NCI-H146 (cell line): ENCODE data around the gene HDAC4.
A peak's percentile ranks its signal among the peaks of the same experiment; 100 is the strongest.

Experiments used
- DNase-seq: peaks from one replicate; lab custom pipeline; 2025; lab: John Stamatoyannopoulos, UW

The HDAC4 gene

DNA sequence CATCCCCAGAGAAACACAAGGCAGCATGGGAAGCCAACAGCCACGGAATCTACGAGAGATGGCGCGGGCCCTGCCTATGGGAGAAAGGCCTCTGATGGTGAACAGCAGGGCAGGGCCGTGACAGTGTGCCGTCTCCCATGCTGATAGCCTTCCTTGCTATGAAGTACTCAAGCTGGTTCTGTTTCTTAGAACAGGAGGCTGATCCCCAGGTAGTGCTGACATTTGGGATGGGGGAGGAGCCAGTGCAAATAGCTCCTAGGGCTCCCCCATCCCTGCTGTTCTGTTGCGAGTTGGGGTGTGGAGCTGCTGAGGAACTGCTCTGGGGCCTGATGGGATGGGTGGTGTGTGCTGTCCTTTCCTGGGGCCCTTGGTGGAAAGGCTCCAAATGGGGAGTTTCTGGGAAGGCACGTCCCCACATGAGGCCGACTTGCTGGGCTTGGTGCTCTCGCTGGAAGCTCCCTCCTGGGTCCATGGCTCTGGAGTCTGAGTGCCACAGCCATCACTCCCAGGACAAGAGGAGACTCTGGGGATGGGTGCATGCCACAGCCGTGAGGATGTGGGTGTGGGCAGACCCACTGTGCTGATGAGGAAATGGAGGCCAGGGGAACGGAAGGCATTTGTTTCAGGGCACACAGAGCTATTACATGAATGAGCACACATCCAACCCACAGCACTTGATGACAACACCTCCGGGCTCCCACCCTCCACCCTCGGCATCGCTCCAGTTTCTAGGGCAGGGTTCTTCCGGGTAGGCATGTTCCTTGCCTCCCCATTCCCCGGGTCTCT, 246.8 kb downstream of the HDAC4 start:
- no peak for DNase-seq

DNA sequence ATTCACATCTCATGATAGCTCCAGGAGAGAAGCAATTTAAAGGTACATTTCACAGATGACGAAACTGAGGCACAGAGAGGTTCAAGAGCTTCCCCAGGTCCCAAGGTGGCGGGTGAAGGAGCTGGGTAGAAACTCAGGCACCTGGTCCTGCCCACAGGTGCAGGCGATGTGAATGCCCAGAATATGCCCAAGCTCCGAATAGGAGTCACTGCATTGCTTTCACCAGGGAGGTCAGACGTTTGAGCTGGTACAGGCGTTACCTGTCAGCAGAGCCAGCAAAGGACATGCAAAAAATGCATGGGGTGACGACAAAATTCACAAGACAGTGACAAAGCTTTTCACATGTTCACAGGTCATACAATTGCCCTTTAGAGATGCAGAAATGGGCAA, 247.9 kb downstream of the HDAC4 start:
- no peak for DNase-seq

DNA sequence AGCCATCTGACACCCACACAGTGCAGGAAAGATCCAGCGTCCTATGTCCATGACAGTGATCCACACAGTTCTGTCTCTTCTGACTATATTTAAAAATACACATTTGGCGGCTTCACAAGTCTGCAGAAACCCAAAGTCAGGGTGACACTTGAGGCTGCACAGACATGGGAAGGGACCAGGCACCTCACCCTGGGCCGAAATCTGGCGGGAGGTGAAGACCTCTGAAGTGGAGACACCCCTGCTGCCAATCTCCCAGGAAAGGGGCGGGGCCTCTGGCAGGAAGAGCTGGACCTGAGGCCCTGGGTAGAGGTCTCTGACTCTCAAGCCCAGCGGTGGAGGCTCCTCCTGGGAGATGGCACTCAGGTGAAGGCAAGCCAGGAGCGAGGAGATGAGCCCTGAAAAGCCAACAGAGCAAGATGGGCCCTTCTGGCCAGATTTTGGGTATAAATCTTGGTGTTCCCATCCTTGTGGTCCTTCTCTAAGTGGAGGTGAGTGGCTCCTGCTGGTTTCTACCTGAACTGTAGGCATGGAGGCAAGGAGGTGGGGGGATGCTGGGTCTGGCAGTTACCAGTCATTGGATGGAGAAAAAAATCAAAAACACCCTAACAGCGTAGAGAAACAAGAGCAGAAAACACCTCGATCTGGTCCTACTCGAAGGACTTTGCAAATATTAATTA, 248.4 kb downstream of the HDAC4 start:
- no peak for DNase-seq

DNA sequence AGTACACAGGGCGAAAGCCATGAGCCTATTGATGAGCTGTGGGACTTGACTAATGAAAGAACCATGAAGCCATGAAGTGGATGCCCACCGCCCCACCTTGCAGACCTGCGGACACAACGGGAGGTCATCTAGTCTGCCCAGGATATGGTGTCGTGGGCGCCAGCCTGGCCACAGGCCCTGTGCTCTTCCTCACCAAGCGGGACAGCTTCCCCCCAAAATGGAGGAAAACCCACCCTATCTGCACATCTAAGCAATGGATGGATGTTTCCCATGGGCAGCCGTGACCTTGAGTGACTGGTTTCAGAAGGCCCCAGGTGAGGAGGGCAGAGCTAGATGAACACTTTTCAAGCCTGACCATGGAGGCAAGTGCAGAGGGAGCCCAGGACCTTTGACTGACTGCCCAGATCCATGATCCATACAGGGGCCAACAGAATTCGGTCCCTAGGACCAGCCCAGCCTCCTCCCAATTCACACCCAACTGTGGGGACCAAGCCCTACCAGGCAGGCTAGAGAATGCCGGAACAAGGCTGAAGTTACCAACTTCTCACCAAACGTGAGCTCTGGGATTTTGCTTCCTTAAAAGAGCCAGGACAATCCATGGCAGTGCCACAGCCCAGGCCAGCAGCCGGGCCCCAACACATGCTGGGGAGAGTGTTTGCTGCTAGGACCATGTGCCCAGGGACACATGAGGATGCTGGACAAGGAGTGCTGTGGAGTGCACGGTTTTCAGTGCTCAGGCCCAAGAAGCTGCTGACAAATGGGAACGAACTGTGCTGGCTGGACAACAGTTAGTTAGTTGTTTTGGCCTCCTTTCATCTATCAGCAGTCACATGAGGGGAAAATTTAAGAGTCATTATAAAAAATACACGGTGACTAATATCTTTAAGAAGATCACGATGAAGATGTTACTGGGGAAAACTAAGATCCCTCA, 249.4 kb downstream of the HDAC4 start:
- no peak for DNase-seq

DNA sequence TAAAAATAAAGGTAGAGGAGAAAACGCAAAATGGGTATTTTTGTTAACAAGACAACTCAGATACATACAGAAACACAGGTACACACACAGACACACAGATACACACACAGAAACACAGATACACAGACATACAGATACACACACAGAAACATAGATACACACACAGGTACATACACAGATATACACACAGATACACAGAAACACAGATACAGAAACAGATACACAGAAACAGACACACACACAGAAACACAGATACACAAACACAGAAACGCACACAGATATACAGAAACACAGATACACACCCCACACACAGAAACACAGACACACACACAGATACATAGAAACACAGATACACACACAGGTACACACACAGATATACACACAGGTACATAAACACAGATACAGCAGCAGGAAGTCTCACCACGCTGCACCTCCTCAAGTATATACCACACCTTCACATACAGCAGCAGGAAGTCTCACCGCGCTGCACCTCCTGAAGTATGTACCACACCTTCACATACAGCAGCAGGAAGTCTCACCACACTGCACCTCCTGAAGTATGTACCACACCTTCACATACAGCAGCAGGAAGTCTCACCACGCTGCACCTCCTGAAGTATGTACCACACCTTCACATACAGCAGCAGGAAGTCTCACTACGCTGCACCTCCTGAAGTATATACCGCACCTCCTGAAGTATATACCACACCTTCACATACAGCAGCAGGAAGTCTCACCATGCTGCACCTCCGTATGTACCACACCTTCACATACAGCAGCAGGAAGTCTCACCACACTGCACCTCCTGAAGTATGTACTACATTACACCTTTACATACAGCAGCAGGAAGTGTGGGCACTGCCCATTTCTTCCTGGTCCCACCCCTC, 250.5 kb downstream of the HDAC4 start:
- no peak for DNase-seq

DNA sequence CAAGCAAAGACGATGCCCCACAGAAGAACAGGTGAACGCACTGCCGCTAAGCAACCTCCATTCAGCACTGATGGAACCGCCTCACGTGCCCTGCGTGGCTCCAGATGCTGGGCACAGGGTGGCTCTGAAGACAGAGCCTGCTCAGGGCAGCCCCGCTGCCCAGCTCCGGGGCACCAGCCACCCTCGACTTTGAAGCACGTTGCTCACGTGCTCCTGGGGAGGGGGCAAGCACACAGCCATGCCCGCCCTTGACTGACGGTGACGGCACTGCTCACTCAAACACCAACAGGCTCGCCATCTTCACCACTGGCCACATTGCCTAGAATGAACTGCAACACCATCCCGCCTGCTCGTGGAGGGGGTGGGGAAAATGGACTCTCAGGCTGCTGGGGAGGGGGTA, 251.3 kb downstream of the HDAC4 start:
- DNase-seq = no peak

DNA sequence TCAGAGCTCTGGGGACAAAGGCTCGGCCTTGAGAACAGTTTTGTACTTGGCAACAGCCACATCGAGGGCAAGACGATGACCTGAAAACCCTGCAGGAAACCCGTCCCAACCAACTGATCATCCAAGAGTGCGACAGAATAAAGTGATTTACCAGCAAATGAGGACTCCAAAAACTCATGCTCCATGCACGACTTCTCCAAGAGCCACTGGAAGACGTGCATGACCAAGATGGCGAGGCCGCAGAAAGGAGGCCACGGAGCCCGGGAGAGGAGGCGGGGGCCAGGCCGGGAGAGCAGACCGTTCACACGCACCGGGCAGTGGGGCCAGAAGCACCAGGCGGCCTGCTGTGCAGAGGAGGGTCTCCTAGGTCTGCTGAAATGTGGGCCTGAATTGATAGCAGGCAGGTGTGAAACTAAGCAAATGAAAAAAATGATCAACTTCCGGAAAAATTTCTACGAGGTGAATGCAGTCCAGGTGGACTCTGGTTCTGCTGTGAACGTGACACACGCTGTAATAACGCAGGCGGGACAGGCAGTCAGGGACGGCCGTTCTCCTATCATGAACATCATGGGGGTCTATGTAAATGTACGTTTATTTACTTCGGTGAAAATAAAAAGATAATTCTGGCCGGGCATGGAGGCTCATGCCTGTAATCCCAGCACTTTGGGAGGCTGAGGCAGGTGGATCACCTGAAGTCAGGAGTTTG, 252.2 kb downstream of the HDAC4 start:
- no peak for DNase-seq

DNA sequence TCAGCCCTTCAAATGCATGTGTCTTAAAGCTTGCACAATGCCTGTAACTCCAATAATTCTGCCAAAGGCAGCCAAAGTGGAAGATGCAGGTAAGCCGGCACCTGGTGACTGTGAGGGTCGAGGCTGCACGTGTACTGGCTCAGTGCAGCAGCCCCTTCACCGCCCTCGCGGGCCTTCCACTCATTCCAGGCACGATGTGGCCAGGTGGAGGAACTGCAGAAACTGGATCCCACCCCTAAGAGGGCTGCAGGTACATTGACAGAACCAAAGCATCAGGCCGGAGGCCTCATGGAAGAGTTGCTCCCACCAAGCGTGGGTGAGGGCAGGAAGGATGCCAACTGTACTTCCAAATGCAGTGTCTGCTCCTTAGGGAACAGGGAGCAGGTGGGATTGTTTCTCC, 253.4 kb downstream of the HDAC4 start:
- DNase-seq = no peak

DNA sequence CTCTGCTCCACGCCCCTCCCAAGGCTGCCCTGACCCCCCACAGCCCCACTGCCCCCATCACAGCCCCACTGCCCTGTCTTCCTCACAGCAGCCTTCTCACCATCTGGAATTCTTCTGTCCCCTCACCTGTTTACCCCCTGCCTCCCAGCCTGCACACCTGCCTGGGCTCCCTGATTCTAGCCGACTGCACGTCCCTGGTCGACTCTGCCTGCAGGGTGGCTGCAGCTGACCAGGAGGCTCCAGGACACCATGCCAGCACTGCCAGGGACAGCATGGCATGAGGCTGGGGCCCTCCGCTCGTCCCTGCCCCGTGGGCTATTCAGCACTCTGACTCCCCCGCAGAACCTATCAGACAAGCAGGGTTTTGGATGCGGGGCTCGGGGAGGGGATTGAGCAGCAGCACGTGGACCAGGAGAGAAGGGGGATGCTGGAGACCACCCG, 254.1 kb downstream of the HDAC4 start:
- DNase-seq = no peak

DNA sequence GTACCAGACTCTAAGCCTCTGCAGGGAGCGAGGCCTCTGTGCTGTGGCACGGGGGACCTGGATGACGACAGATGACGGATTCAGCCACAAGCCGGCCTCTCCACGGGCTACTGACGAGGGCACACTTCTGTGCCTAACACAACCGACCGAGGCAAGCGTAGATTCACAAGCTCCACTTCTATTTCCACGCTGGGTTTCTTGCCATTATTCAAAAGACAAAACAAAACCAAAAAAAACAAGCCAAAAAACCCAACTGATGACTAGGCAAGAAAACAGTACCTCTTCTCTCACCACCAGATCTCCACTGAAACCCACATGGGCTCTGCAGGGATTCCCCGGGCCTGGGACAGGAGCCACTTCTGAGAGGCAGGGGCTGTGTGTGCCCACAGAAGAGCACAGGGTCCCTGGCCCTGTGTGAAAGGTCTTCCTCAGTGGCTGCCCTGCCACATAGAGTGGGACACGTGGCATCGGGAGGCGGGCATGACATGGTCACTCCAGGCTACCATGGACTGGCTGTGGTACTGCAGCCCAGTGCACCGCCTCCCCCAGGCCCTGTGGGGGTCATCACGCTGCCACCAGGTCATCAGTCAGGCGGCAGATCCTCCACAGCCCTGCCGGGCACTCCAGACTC, 254.7 kb downstream of the HDAC4 start:
- no peak for DNase-seq

DNA sequence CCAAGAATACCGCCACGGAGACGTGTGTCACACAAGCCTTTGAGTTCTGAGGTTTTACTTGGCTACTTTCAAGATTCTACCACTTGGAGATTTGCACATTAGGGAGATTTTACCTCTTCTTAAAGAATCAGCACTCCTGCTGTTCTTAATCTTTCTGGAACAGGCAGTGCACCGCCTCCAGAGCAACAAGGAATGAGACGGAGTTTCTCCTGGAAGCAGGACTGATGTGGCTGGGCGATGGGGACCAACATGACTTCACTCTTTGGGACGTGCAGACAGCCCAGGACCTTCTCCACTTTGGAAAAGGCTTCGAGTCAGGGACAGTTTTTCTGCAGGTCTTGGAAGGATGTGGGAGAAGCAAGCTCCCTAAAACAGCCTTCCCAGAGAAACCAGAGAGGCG, 255.2 kb downstream of the HDAC4 start:
- DNase-seq = no peak

DNA sequence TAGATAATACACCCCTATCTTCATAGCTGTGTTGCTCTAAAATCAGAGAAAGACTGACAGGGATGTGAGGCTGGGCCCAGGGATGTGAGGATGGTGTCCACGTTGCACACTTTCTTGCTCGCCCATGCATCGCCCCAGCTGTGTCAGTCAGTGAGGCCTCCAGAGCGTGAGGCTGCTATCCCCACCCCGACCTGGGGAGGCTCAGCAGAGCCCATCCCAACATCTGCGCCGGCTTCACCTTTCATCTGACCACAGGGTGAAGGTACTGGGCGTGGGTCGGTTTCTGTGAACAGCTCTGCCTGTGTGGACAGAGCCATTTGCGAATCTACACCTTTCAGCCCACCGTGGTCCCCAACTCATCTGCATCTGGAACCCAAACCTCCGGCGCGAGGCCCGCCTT, 255.7 kb downstream of the HDAC4 start:
- no peak for DNase-seq

DNA sequence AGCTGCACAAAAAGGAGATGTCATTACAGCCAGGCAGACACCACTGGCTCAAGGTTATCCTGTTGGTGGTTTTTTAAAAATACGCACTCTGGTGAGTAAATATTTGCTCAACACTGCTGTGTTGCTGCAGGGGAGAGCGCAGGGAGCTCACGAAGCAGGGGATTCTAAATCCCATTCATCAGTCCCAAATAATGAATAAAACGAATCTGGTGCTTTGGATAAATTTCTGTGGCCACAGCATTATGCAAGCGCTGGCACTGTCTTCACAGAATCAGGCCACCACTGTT, 256.2 kb downstream of the HDAC4 start:
- DNase-seq = no peak

DNA sequence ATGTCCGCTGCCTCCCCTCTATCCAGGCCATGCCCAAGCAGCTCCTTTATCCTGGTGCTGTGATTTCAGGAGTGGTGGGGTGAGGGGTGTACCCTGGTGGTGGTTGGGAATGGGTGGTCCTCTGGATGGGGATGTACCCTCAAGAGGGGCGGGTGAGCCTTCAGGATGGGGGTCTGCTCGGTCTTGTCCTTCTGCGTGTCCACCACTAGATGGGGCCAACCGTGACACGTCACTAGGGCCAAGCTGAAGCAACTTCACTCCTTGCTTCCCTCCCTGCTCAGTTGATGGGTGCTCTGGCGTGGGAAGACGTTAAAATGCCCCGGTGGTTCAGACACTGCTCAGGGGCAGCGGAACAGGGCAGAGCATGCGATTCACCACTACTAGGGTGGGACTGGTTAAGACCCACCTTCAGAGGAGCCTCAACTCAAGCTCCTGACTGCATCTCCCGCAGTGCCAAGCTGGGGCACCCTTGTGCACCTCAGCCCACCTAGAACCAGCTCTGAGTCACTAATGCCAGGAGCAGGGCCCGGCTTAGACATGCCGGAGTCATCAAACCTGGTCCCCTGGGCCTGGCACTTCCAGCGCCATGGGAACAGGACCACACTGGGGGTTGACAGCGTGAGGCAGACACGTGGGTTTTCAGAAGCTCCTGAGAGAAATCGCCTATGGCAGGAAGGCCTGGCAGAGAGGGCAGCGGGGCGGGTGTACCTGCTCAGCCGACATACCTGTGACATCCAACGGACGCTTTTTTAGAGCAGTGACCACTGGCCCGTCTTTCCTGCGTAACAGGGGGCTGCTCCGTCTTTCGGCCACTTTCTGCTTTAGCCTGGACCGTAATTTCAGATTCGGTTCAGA, 256.7 kb downstream of the HDAC4 start:
- peak; percentile 27 for DNase-seq

DNA sequence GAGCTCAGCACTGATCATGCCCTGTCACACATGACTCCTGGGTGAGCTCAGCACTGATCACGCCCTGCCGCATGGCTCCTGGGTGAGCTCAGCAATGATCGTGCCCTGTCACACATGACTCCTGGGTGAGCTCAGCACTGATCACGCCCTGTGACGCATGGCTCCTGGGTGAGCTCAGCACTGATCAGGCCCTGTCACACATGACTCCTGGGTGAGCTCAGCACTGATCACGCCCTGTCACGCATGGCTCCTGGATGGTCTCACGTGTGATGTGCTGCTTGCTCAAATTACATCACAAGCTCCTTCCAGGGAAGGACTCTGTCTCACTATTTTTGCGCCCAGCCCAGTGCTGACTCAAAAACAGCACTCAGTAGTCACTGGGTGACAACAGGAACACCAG, 258.0 kb downstream of the HDAC4 start:
- no peak for DNase-seq

DNA sequence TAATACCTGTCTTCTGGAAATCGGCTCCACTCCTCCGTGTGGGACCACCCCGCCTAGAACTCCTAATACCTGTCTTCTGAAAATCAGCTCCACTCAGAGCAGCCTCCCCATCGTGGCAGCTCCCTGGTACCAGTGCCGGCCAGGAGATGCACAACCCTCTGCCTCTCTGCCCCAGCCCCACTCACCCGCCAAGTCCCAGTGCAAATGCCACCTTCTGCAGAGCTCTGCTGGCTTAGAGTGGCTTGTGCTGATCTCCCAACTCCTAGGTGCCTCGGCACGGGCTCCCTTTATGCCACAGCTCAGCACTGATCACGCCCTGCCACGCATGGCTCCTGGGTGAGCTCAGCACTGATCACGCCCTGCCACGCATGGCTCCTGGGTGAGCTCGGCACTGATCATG, 258.5 kb downstream of the HDAC4 start:
- no peak for DNase-seq

DNA sequence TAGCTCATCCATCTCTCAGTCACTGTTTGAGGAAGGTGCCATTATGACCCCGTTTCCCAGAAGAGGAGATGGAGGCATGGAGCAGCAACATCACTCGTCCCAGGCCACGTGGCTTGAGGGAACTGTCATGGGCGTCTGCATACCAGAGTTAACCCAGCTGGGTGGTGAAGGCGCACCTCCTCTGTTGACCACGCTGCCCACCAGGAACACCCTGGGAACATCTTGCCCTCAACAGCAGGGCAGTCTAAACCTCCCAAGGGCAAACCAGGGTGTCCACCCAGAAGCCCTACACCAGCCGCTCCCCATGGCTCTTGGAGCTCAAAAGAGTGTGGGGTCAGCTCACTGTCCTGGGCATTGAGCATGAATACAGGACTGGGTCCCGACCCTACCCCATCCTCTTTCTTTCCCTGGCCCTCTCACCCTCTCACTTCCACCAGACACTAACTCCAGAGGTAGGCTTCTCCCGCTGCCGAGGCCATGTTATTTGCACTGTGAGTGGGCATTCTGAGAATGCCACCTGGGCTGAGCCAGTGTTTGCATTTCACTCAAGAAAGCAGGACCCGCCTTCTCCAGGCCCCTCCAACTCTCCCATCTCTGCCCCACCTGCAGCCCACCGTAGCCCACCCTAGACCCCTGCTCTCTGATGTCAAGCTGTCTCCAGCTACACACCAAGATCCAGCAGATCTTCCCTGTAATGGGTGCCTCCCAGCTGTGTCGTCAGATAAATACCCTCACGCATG, 259.6 kb downstream of the HDAC4 start:
- DNase-seq = no peak

DNA sequence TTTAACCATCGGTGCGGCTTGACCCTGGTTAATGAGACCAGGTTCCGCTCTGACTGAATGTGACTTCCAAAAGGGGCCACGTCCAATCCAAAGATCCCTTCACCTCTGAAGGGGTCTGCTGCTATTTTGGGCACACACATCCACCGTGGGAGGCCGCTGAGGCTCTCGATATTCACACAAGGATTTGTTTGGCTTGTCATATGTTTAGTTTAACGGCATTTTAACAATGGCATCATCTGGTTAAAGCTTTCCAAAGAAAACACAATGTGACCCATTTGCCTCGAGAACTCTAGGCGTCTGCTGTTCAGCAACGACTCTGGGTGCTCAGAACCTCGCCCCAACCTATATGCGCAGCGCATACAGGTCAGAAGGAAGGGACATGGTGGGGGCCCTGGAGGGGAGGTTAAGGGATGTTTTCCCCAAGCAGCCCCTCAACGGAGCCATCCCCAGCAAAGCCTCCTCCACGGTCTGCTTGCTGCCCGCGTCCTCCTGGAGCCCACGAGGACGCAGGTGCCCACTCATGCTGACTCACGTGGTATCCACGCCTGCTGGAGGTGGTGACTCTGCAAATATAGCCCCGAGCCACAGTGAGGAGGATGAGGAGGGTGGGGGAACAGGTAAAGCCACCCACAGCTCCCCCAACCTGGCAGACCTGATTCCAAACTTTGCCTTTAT, 260.3 kb downstream of the HDAC4 start:
- DNase-seq = no peak

DNA sequence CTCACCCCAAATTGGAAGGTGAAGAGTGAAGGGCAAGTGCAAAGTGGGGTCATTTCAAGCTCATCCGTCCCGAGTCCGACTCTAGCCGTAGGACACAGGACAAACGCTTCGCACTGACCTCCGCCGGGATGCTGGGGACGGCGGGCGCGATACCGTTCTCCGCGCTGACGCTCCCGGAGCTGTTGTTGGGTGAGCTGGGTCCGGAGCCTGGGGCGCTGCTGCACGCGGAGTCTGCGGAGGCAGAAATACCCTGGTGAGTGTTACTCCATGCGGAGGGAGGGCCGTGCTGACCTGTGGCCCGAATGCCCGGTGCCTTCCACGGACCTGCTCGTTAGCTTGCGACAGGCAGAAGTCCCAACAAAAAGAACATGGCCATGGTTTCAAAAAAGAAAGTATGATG, 261.3 kb downstream of the HDAC4 start:
- DNase-seq = no peak
